ENCODE measurements around the gene PPM1F.
"Not testable (repeated sequence)": the region's sequence is repeated elsewhere in the genome, so short reads cannot be mapped to it uniquely, and the experiment has no call there.

Gene PPM1F

GRCh38 chr22:21873619-21874018 is 79.0 kb downstream of the PPM1F start:
- no peak for ATAC-seq (ENCODE audit: low read depth)
- no peak for TF ChIP-seq CTCF (IDR thresholded peaks at IDR 0.05; ENCODE audit: poor library complexity, severe bottlenecking)
- no peak for DNase-seq (ENCODE audit: low spot score)

GRCh38 chr22:21872741-21873140 is 79.9 kb downstream of the PPM1F start:
- not testable (repeated sequence) for H3K27ac ChIP-seq (ENCODE audit: poor library complexity, severe bottlenecking); DNase-seq (ENCODE audit: low spot score); H3K4me3 ChIP-seq (ENCODE audit: severe bottlenecking); H3K27me3 ChIP-seq (ENCODE audit: insufficient read depth, poor library complexity, severe bottlenecking); H3K9me3 ChIP-seq (ENCODE audit: severe bottlenecking); H3K36me3 ChIP-seq (ENCODE audit: low read depth); ATAC-seq (ENCODE audit: low read depth); H3K4me1 ChIP-seq (ENCODE audit: insufficient read depth, poor library complexity, severe bottlenecking)

More at GRCh38 chr22:21873619-21874018, 79.0 kb downstream of the PPM1F start:
- Histone ChIP-seq H3K9me3 (ENCODE audit: severe bottlenecking) (peaks cover 5% of the 10 kb centered on the region), H3K4me3 (ENCODE audit: severe bottlenecking) (no peak overlapping the region), H3K27me3 (ENCODE audit: insufficient read depth, poor library complexity, severe bottlenecking) (no peaks in the 10 kb centered on the region), H3K36me3 (ENCODE audit: low read depth) (no peaks in the 10 kb centered on the region), H3K4me1 (ENCODE audit: insufficient read depth, poor library complexity, severe bottlenecking) (no peaks in the 10 kb centered on the region), H3K27ac (ENCODE audit: poor library complexity, severe bottlenecking) (no peak overlapping the region)
